Retinal pigment epithelial cell (primary cell): ENCODE measurements around the gene COX4I1.

Experiments used
- DNase-seq: peaks from one replicate; pipeline ENCODE4 v3.0.0-alpha.2; 2010; ENCODE audit warnings: low read depth
- H3K4me3 ChIP-seq: 2 replicates; pipeline ENCODE4 v1.5.1; 2011; ENCODE audit warnings: mild to moderate bottlenecking, low read length, control low read depth, moderate library complexity
- CTCF ChIP-seq: conservative IDR thresholded peaks from 2 replicates; pipeline ENCODE4 v1.5.1; 2011; ENCODE audit warnings: low read depth, low read length, control low read depth, inconsistent platforms

The COX4I1 gene

GRCh38 chr16:85759136-85759535 lies 40.4 kb upstream of the COX4I1 start:
- no peak for TF ChIP-seq CTCF
- H3K4me3 ChIP-seq, result no peak overlapping the region
- no peak for DNase-seq

- DNase-seq, result no peak
- peak; percentile 61 for TF ChIP-seq CTCF
- H3K4me3 ChIP-seq, result no peak overlapping the region
Measured at GRCh38 chr16:85759631-85760419, 39.7 kb upstream of the COX4I1 start.

DNA sequence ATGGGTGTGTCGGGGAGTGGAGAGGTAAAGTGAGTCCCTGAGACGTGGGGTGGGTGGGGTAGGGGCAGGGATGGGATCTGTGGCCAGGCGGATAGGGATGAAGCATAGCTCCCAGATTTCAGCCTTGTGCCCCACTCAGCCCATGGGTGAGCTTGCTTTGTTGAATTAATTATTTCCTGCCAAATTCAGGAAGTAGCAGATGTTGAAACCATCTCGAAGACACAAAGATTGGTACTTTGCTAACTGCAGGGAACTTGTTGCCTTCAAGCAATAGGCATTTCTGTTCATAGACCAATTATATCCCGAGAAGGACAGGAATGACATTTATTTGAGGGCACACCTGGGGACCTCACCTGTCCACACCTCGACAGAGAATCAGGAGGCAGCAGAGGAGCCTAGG lies 37.6 kb upstream of the COX4I1 start:
- no peak overlapping the region for H3K4me3 ChIP-seq
- TF ChIP-seq CTCF, result no peak
- no peak for DNase-seq

DNA sequence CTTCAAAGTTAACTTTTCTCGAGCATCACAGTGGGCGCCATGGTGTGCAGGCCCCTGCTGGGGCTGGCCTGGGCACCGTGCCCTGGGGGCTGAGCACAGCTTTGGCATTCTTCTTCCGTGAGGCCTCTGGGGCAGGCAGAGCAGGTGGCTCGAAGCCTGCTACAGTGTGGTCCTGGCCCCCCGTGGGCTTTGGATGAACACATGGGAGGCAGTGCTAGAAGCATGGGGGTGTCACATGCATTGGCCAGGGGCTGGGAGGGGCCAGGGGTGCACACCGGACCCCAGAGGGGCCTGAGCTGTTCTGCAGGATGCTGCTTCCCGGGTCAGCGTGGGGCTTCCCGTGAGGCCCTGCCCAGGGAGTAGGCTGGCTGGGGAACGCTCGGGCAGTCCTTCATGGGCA lies 36.5 kb upstream of the COX4I1 start:
- DNase-seq, result no peak
- TF ChIP-seq CTCF, result no peak
- no peak overlapping the region for H3K4me3 ChIP-seq

DNA sequence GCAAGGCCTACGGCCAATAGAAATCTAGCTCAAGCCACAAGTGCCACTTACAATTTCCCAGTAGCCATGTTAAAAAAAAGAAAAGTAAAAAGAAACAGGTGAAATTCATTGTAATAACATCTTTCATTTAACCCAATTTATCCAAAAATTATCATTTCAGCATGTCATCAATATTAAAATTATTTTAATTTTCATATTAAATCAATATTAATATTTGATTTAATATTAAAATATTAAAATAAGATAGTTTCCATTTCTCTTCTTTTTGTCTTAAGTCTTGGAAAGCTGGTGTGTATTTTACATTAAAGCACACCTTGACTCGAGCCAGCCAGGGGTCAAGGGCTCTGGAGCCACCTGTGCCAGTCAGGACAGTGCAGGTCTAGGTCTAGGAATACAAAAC lies 35.9 kb upstream of the COX4I1 start:
- no peak for TF ChIP-seq CTCF
- DNase-seq, result no peak

DNA sequence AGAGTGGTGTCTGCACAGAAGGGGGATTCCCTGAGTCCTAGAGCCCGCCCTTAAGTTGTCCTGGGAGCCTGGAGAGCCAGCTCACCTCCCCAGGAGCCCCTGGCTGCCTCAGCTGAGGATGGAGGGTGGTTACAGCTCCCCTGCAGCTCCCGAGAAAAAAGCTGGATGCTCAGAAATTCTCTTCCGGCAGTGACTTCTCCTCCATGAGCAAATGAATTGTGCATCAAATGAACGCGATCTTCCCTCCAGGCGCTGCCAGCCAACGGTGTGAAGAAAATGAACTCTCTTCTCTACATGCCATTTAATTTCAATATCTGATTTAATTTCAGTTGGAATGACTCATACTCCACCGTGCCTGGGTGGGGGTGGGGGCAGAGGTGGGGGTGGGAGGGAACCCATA lies 34.3 kb upstream of the COX4I1 start:
- no peak for DNase-seq
- no peak overlapping the region for H3K4me3 ChIP-seq
- TF ChIP-seq CTCF, result no peak

More for the DNA sequence above, 35.9 kb upstream of the COX4I1 start:
- no peak overlapping the region for H3K4me3 ChIP-seq

DNA sequence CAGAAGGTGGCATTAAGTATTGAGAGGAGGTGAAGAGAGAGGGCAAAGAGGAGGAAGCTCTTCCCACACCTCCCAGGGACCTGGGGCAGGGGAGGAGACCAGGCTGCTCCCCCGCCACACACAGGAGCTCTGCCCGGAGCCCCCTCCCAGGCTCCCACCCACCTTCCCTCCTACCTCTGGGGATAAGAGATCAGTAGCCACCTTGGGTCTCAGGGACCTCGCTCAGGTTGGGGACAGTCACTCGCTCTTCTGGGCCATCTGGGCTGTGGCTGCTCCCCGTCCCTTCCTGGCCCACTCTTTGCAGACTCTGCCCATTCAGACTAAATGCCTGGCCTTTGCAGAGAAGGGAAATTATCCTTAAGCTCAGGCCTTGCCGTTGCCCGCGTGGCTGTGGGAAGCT lies 33.7 kb upstream of the COX4I1 start:
- TF ChIP-seq CTCF, result no peak
- DNase-seq, result no peak

More for the DNA sequence above, 33.7 kb upstream of the COX4I1 start:
- no peak overlapping the region for H3K4me3 ChIP-seq
